HUDEP-2 (cell line): ENCODE data around the gene NLRX1.
"Not testable (repeated sequence)": the region's sequence is repeated elsewhere in the genome, so short reads cannot be mapped to it uniquely, and the experiment has no call there.

Source experiments
- DNase-seq, 76 experiments: peaks; one replicate each; lab custom pipeline; 2025; ENCODE audit not compliant: unreplicated experiment in 76 of 76; lab: John Stamatoyannopoulos, UW

Gene NLRX1

GRCh38 chr11:119205574-119206510 lies 37.3 kb downstream of the NLRX1 start, which contains the start of gene CBL:
CBL (plus strand) TSS chr11:119206339; CDS start chr11:119206418, 79 bp downstream.
- peak in 73 of 76 experiments; percentile 29 to 95 (median 84) for DNase-seq

GRCh38 chr11:119206511-119207414 lies 38.2 kb downstream of the NLRX1 start:
- peak in 14 of 76 experiments; percentile 7 to 43 (median 22) for DNase-seq

- DNase-seq, result no peak
Measured at GRCh38 chr11:119207415-119207960, 39.0 kb downstream of the NLRX1 start.

- DNase-seq, result no peak
Measured at GRCh38 chr11:119209186-119209585, 40.7 kb downstream of the NLRX1 start.

- no peak for DNase-seq
Measured at GRCh38 chr11:119210050-119210449, 41.5 kb downstream of the NLRX1 start.

- peak in 5 of 76 experiments; percentile 5 to 37 (median 13) for DNase-seq
Measured at GRCh38 chr11:119218141-119218878, 49.8 kb downstream of the NLRX1 start.

- no peak for DNase-seq
Measured at GRCh38 chr11:119222308-119222707, 53.8 kb downstream of the NLRX1 start.

- DNase-seq, result no peak
Measured at GRCh38 chr11:119222891-119223290, 54.4 kb downstream of the NLRX1 start.

GRCh38 chr11:119223856-119224255 lies 55.3 kb downstream of the NLRX1 start:
- DNase-seq, result no peak

- DNase-seq, result not testable (repeated sequence)
Measured at GRCh38 chr11:119228535-119229287, 60.2 kb downstream of the NLRX1 start.

GRCh38 chr11:119229288-119229672 lies 60.8 kb downstream of the NLRX1 start:
- no peak for DNase-seq

GRCh38 chr11:119229741-119230140 lies 61.2 kb downstream of the NLRX1 start:
- DNase-seq, result no peak
